Body of pancreas (tissue), 4 donors: ENCODE data around the gene PALLD.

Experiments
- CTCF ChIP-seq, 7 experiments: fragments of 450-650 bp in 4 of 7; fragments of 200-600 bp in 3 of 7; sonication (generic) in 3 of 7; IDR thresholded peaks; one replicate each; pipeline ENCODE4 v1.5.1; 2016 to 2019; ENCODE audit warnings: antibody characterized with exemption in 7 of 7
- POLR2A ChIP-seq, 3 donors: fragments of 450-650 bp; IDR thresholded peaks; one replicate each; pipeline ENCODE4 v1.6.1; 2016; ENCODE audit warnings: antibody characterized with exemption in 3 of 3, mild to moderate bottlenecking in 2 of 3

- no peak for TF ChIP-seq CTCF (IDR thresholded peaks at IDR 0.05)
- no peak for TF ChIP-seq POLR2A (IDR thresholded peaks at IDR 0.05)
These were observed 41.8 kb downstream of the PALLD start for GRCh38 chr4:168538632-168539031.
